ENCODE data around the gene PLXDC1.
"Not testable (repeated sequence)": the region's sequence is repeated elsewhere in the genome, so short reads cannot be mapped to it uniquely, and the experiment has no call there.

PLXDC1 gene

DNA sequence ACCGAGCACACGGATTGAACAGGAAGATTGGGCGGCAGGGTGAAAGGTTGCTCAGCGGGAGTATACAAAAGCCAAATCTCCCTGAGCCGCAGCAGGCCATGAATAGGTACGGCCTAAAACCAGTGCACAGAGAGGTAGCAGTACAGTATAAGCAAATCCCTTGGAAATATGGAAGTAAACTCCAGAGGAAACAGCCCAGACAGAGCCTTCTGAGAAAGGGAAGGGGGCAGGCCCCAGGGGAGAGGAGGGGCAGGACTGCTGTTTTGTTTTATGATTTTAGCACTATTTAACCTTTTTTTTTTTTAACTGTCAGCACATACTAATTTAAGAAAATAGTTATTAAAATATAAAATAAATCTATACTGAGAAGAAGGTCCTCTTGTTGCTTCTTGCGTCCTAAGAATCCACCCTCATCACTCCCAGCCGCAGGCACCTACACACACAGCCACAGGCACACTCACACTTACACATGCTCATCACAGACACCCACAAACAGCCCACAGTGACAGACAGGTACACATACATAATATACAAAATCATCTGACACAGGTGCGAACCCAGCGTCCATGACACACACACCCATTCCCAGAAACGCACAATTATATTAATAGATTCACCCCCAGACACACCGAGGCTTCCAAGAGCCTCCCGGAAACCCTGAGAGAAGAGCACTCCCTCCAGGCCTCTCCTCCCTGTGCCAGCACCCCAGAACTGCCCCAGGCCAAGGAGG lies 12.8 kb downstream of the PLXDC1 start:
- no peak overlapping the region for H3K9ac ChIP-seq (ENCODE audit: low read length)
- no peaks in the 10 kb centered on the region for H3K79me2 ChIP-seq (ENCODE audit: control insufficient read depth, insufficient read depth, low read length)
- no peak overlapping the region for H2BK120ac ChIP-seq (ENCODE audit: low read depth, low read length)
- H4K5ac ChIP-seq (ENCODE audit: low read length) = no peak overlapping the region
- no peak for DNase-seq
- H3K4me2 ChIP-seq (ENCODE audit: low read length) = no peak overlapping the region
- no CpG with 5 or more reads among the region's 13 CpGs for WGBS (ENCODE audit: extremely low coverage, insufficient coverage, low lambda C conversion rate)
- no peak overlapping the region for H2AK5ac ChIP-seq (ENCODE audit: low read length)
- no peak overlapping the region for H3K23ac ChIP-seq (ENCODE audit: low read length)
- H3K27me3 ChIP-seq (ENCODE audit: insufficient read depth, low read length, poor library complexity) = no peaks in the 10 kb centered on the region
- H3K79me1 ChIP-seq (ENCODE audit: low read length) = no peaks in the 10 kb centered on the region
- no peak overlapping the region for H3K56ac ChIP-seq (ENCODE audit: low read length)
- no peak overlapping the region for H3K18ac ChIP-seq (ENCODE audit: low read length)
- no peaks in the 10 kb centered on the region for H3K4me1 ChIP-seq (ENCODE audit: control insufficient read depth, low read depth, low read length)
- no peak overlapping the region for H2BK5ac ChIP-seq (ENCODE audit: low read length)
- H3K4ac ChIP-seq (ENCODE audit: low read depth, low read length) = no peak overlapping the region
- H3K27ac ChIP-seq (ENCODE audit: low read depth, low read length) = no peak overlapping the region
- no peak overlapping the region for H2BK15ac ChIP-seq (replicated peaks; ENCODE audit: low read depth)
- H3K36me3 ChIP-seq (ENCODE audit: control insufficient read depth, insufficient read depth, low read length) = no peaks in the 10 kb centered on the region
- no peak overlapping the region for H3K4me3 ChIP-seq (ENCODE audit: low read length)
- H4K8ac ChIP-seq (ENCODE audit: low read depth, low read length) = no peak overlapping the region

DNA sequence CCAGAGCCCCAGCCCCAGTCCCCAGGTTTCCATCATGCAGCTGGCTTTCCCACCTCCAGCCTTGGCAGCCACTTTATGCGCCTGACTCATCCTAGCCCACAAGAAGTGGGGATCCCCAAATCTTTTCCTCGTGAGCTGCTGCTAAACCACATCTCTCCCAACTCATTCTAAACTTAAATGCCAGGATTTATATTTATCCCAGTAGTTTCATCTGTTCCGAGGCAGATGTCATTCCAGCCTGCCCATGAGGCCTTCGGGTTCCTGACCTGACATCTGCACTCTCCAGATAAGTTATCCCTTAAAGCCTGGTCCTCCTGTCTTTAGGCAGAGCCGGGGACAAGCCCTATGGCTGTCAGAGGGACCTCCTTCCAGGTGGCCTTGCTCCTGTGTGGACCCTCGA lies 16.6 kb downstream of the PLXDC1 start:
- H3K4me3 ChIP-seq (ENCODE audit: low read length) = no peak overlapping the region
- no peak overlapping the region for H3K27ac ChIP-seq (ENCODE audit: low read depth, low read length)
- H3K18ac ChIP-seq (ENCODE audit: low read length) = no peak overlapping the region
- H3K36me3 ChIP-seq (ENCODE audit: control insufficient read depth, insufficient read depth, low read length) = no peaks in the 10 kb centered on the region
- peaks cover 2% of the 10 kb centered on the region for H3K4me1 ChIP-seq (ENCODE audit: control insufficient read depth, low read depth, low read length)
- no peaks in the 10 kb centered on the region for H3K79me2 ChIP-seq (ENCODE audit: control insufficient read depth, insufficient read depth, low read length)
- no peak overlapping the region for H3K4me2 ChIP-seq (ENCODE audit: low read length)
- no peak overlapping the region for H2AK5ac ChIP-seq (ENCODE audit: low read length)
- H2BK15ac ChIP-seq (replicated peaks; ENCODE audit: low read depth) = no peak overlapping the region
- H2BK120ac ChIP-seq (ENCODE audit: low read depth, low read length) = no peak overlapping the region
- no peaks in the 10 kb centered on the region for H3K27me3 ChIP-seq (ENCODE audit: insufficient read depth, low read length, poor library complexity)
- H3K4ac ChIP-seq (ENCODE audit: low read depth, low read length) = no peak overlapping the region
- no peak overlapping the region for H2BK5ac ChIP-seq (ENCODE audit: low read length)
- no peak overlapping the region for H3K23ac ChIP-seq (ENCODE audit: low read length)
- no peaks in the 10 kb centered on the region for H3K79me1 ChIP-seq (ENCODE audit: low read length)
- WGBS (ENCODE audit: extremely low coverage, insufficient coverage, low lambda C conversion rate) = no CpG with 5 or more reads among the region's 6 CpGs
- H4K5ac ChIP-seq (ENCODE audit: low read length) = no peak overlapping the region
- H3K9ac ChIP-seq (ENCODE audit: low read length) = no peak overlapping the region
- no peak overlapping the region for H3K56ac ChIP-seq (ENCODE audit: low read length)
- H4K8ac ChIP-seq (ENCODE audit: low read depth, low read length) = no peak overlapping the region
- DNase-seq = no peak

DNA sequence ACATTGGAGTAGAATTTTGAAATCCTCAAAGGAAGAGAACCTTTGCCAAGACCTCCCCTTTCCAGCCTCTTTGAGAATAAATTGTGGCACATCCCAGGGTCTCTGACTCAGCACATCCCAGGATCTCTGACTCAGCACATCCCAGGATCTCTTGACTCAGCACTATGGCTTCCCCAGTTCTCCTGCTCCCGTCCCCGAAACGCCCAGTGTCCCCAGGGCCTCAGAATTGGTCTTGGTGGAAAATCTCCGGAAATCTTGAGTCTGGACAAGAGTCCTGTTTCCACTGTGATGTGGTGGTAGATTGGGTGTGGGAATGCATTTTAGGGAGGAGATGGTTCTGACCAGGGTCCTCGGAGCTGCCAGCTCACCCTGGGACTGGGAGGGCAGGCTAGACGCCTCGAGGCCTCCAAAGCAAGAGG lies 19.2 kb downstream of the PLXDC1 start:
- no CpG with 5 or more reads among the region's 7 CpGs for WGBS (ENCODE audit: extremely low coverage, insufficient coverage, low lambda C conversion rate)
- Histone ChIP-seq H3K4me3 (ENCODE audit: low read length) (no peak overlapping the region), H3K4me1 (ENCODE audit: control insufficient read depth, low read depth, low read length) (peaks cover 2% of the 10 kb centered on the region), H3K27me3 (ENCODE audit: insufficient read depth, low read length, poor library complexity) (no peaks in the 10 kb centered on the region), H2AK5ac (ENCODE audit: low read length) (no peak overlapping the region), H4K5ac (ENCODE audit: low read length) (no peak overlapping the region), H3K79me2 (ENCODE audit: control insufficient read depth, insufficient read depth, low read length) (no peaks in the 10 kb centered on the region), H3K79me1 (ENCODE audit: low read length) (no peaks in the 10 kb centered on the region), H3K4ac (ENCODE audit: low read depth, low read length) (no peak overlapping the region), H3K18ac (ENCODE audit: low read length) (no peak overlapping the region), H2BK120ac (ENCODE audit: low read depth, low read length) (no peak overlapping the region), H3K23ac (ENCODE audit: low read length) (no peak overlapping the region), H3K9ac (ENCODE audit: low read length) (no peak overlapping the region), H3K56ac (ENCODE audit: low read length) (no peak overlapping the region), H3K27ac (ENCODE audit: low read depth, low read length) (no peak overlapping the region), H4K8ac (ENCODE audit: low read depth, low read length) (no peak overlapping the region), H2BK15ac (replicated peaks; ENCODE audit: low read depth) (no peak overlapping the region), H3K36me3 (ENCODE audit: control insufficient read depth, insufficient read depth, low read length) (no peaks in the 10 kb centered on the region), H2BK5ac (ENCODE audit: low read length) (no peak overlapping the region), H3K4me2 (ENCODE audit: low read length) (no peak overlapping the region)
- DNase-seq = peak; percentile 76

DNA sequence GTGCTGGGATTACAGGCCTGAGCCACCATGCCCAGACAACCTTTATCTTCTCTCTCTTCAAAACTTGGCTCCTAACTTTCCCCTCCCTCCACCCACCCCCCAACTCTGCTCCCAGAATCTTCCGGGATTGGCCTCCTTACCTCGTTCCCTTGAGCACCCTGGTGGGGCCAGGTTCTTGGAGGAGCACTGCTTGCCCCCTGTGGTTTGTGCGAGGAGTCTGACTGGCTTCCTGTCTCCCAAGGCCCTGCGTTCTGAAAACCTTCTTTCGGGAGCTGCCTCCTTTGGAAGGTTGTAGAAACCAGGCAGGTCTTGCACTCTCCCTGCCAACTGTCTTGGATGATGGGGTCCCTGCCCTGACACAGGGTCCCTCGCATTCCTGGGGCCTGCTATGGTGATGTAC lies 19.8 kb downstream of the PLXDC1 start:
- no peak overlapping the region for H3K27ac ChIP-seq (ENCODE audit: low read depth, low read length)

DNA sequence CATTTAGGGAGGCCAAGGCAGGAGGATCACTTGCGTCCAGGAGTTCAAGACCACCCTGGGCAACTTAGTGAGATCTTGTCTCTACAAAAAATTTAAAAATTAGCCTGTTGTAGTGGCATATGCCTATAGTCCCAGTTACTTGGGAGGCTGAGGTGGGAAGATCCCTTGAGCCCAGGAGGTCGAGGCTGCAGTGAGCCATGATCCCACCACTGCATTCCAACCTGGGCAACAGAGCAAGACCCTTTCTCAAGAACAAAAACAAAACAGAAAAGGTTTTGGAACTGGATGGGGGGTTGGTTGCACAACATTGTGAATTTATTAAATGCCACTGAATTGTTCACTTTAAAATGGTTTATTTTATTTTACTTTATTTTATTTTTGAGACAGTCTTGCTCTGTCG lies 21.2 kb downstream of the PLXDC1 start:
- Histone ChIP-seq H3K27me3 (ENCODE audit: insufficient read depth, low read length, poor library complexity) (no peaks in the 10 kb centered on the region), H4K8ac (ENCODE audit: low read depth, low read length) (no peak overlapping the region), H2AK5ac (ENCODE audit: low read length) (no peak overlapping the region), H3K23ac (ENCODE audit: low read length) (no peak overlapping the region), H3K9ac (ENCODE audit: low read length) (no peak overlapping the region), H3K4me1 (ENCODE audit: control insufficient read depth, low read depth, low read length) (peaks cover 2% of the 10 kb centered on the region), H3K36me3 (ENCODE audit: control insufficient read depth, insufficient read depth, low read length) (no peaks in the 10 kb centered on the region), H3K79me1 (ENCODE audit: low read length) (no peaks in the 10 kb centered on the region), H2BK5ac (ENCODE audit: low read length) (no peak overlapping the region), H3K4me3 (ENCODE audit: low read length) (no peak overlapping the region), H3K27ac (ENCODE audit: low read depth, low read length) (no peak overlapping the region), H2BK15ac (replicated peaks; ENCODE audit: low read depth) (no peak overlapping the region), H3K4ac (ENCODE audit: low read depth, low read length) (no peak overlapping the region), H3K4me2 (ENCODE audit: low read length) (no peak overlapping the region), H3K56ac (ENCODE audit: low read length) (no peak overlapping the region), H3K79me2 (ENCODE audit: control insufficient read depth, insufficient read depth, low read length) (no peaks in the 10 kb centered on the region), H3K18ac (ENCODE audit: low read length) (no peak overlapping the region), H2BK120ac (ENCODE audit: low read depth, low read length) (no peak overlapping the region), H4K5ac (ENCODE audit: low read length) (no peak overlapping the region)
- DNase-seq = no peak
- no CpG with 5 or more reads among the region's 3 CpGs for WGBS (ENCODE audit: extremely low coverage, insufficient coverage, low lambda C conversion rate)

More for the DNA sequence above, 19.8 kb downstream of the PLXDC1 start:
- Histone ChIP-seq H3K18ac (ENCODE audit: low read length) (no peak overlapping the region), H3K79me2 (ENCODE audit: control insufficient read depth, insufficient read depth, low read length) (no peaks in the 10 kb centered on the region), H4K8ac (ENCODE audit: low read depth, low read length) (no peak overlapping the region), H3K4me1 (ENCODE audit: control insufficient read depth, low read depth, low read length) (peaks cover 2% of the 10 kb centered on the region), H3K56ac (ENCODE audit: low read length) (no peak overlapping the region), H2BK5ac (ENCODE audit: low read length) (no peak overlapping the region), H3K79me1 (ENCODE audit: low read length) (no peaks in the 10 kb centered on the region), H2BK15ac (replicated peaks; ENCODE audit: low read depth) (no peak overlapping the region), H2AK5ac (ENCODE audit: low read length) (no peak overlapping the region), H3K9ac (ENCODE audit: low read length) (no peak overlapping the region), H4K5ac (ENCODE audit: low read length) (no peak overlapping the region), H3K23ac (ENCODE audit: low read length) (no peak overlapping the region), H3K4me2 (ENCODE audit: low read length) (no peak overlapping the region), H3K4me3 (ENCODE audit: low read length) (no peak overlapping the region), H3K36me3 (ENCODE audit: control insufficient read depth, insufficient read depth, low read length) (no peaks in the 10 kb centered on the region), H3K4ac (ENCODE audit: low read depth, low read length) (no peak overlapping the region), H2BK120ac (ENCODE audit: low read depth, low read length) (no peak overlapping the region), H3K27me3 (ENCODE audit: insufficient read depth, low read length, poor library complexity) (no peaks in the 10 kb centered on the region)
- peak; percentile 57 for DNase-seq
- WGBS (ENCODE audit: extremely low coverage, insufficient coverage, low lambda C conversion rate) = no CpG with 5 or more reads among the region's 6 CpGs

DNA sequence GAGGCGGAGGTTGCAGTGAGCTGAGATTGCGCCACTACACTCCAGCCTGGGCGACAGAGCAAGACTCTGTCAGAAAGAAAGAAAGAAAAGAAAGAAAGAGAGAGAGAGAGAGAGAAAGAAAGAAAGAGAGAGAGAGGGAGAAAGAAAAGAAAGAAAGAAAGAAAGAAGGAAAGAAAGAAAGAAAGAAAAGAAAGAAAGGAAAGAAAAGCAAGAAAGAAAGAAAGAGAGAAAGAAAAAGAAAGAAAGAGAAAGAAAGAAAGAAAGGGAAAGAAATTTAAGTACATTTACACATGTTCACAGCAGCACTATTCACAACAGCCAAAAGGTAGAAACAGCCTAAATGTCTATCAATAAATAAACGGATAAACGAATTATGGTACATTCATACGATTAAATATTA lies 21.9 kb downstream of the PLXDC1 start:
- H3K9ac ChIP-seq (ENCODE audit: low read length); H2BK5ac ChIP-seq (ENCODE audit: low read length); H3K23ac ChIP-seq (ENCODE audit: low read length); H2BK15ac ChIP-seq (replicated peaks; ENCODE audit: low read depth); H3K27ac ChIP-seq (ENCODE audit: low read depth, low read length); H3K4me3 ChIP-seq (ENCODE audit: low read length); H3K4me1 ChIP-seq (ENCODE audit: control insufficient read depth, low read depth, low read length); H3K18ac ChIP-seq (ENCODE audit: low read length); H3K4ac ChIP-seq (ENCODE audit: low read depth, low read length); H2BK120ac ChIP-seq (ENCODE audit: low read depth, low read length); H3K56ac ChIP-seq (ENCODE audit: low read length); H4K5ac ChIP-seq (ENCODE audit: low read length); H2AK5ac ChIP-seq (ENCODE audit: low read length); H4K8ac ChIP-seq (ENCODE audit: low read depth, low read length); H3K27me3 ChIP-seq (ENCODE audit: insufficient read depth, low read length, poor library complexity); H3K36me3 ChIP-seq (ENCODE audit: control insufficient read depth, insufficient read depth, low read length); H3K4me2 ChIP-seq (ENCODE audit: low read length); H3K79me1 ChIP-seq (ENCODE audit: low read length); H3K79me2 ChIP-seq (ENCODE audit: control insufficient read depth, insufficient read depth, low read length); DNase-seq: not testable (repeated sequence)
- WGBS (ENCODE audit: extremely low coverage, insufficient coverage, low lambda C conversion rate) = no CpG with 5 or more reads among the region's 6 CpGs
